ENCODE measurements around the gene ENDOV.

The ENDOV gene

GRCh38 chr17:80438806-80439205 lies 23.8 kb downstream of the ENDOV start:
- H3K9ac ChIP-seq (ENCODE audit: low read depth, low read length, poor library complexity, severe bottlenecking) = no peak overlapping the region

GRCh38 chr17:80439499-80439898 lies 24.5 kb downstream of the ENDOV start:
- Histone ChIP-seq H4K20me1 (ENCODE audit: insufficient read depth, low read length, poor library complexity, severe bottlenecking) (no peaks in the 10 kb centered on the region), H3K27me3 (ENCODE audit: insufficient read depth, low read length, poor library complexity, severe bottlenecking) (no peaks in the 10 kb centered on the region), H2AFZ (ENCODE audit: low read length) (no peak overlapping the region), H3K4me1 (ENCODE audit: insufficient read depth, low read length, poor library complexity, severe bottlenecking) (no peaks in the 10 kb centered on the region), H3K79me2 (ENCODE audit: insufficient read depth, low read length) (no peaks in the 10 kb centered on the region), H3K36me3 (ENCODE audit: insufficient read depth, low read length) (no peaks in the 10 kb centered on the region), H3K9me3 (ENCODE audit: insufficient read depth, low read depth, low read length) (no peaks in the 10 kb centered on the region), H3K4me3 (ENCODE audit: low read length, poor library complexity, severe bottlenecking) (no peak overlapping the region), H3K9me2 (replicated peaks; ENCODE audit: low read depth, low read length) (no peaks in the 10 kb centered on the region), H3K4me2 (ENCODE audit: low read depth, low read length, poor library complexity, severe bottlenecking) (no peak overlapping the region), H3K9ac (ENCODE audit: low read depth, low read length, poor library complexity, severe bottlenecking) (no peak overlapping the region), H3F3A (ENCODE audit: low read depth) (no peaks in the 10 kb centered on the region)
- TF ChIP-seq EZH2phosphoT487 (IDR thresholded peaks at IDR 0.05; ENCODE audit: borderline replicate concordance) (no peak), CTCF (conservative IDR thresholded peaks at IDR 0.05; ENCODE audit: low read length) (no peak)

More at GRCh38 chr17:80438806-80439205, 23.8 kb downstream of the ENDOV start:
- no peak overlapping the region for H2AFZ ChIP-seq (ENCODE audit: low read length)
- H3K27me3 ChIP-seq (ENCODE audit: insufficient read depth, low read length, poor library complexity, severe bottlenecking) = no peaks in the 10 kb centered on the region
- H3F3A ChIP-seq (ENCODE audit: low read depth) = no peaks in the 10 kb centered on the region
- H3K79me2 ChIP-seq (ENCODE audit: insufficient read depth, low read length) = no peaks in the 10 kb centered on the region
- H3K4me1 ChIP-seq (ENCODE audit: insufficient read depth, low read length, poor library complexity, severe bottlenecking) = no peaks in the 10 kb centered on the region
- H3K9me3 ChIP-seq (ENCODE audit: insufficient read depth, low read depth, low read length) = no peaks in the 10 kb centered on the region
- H4K20me1 ChIP-seq (ENCODE audit: insufficient read depth, low read length, poor library complexity, severe bottlenecking) = no peaks in the 10 kb centered on the region
- no peak overlapping the region for H3K4me3 ChIP-seq (ENCODE audit: low read length, poor library complexity, severe bottlenecking)
- H3K9me2 ChIP-seq (replicated peaks; ENCODE audit: low read depth, low read length) = no peaks in the 10 kb centered on the region
- H3K4me2 ChIP-seq (ENCODE audit: low read depth, low read length, poor library complexity, severe bottlenecking) = no peak overlapping the region
- TF ChIP-seq CTCF (conservative IDR thresholded peaks at IDR 0.05; ENCODE audit: low read length) (no peak), EZH2phosphoT487 (IDR thresholded peaks at IDR 0.05; ENCODE audit: borderline replicate concordance) (no peak)
- no peaks in the 10 kb centered on the region for H3K36me3 ChIP-seq (ENCODE audit: insufficient read depth, low read length)

GRCh38 chr17:80441133-80441578 lies 26.2 kb downstream of the ENDOV start:
- Histone ChIP-seq H3K4me3 (ENCODE audit: low read length, poor library complexity, severe bottlenecking) (no peak overlapping the region), H3K36me3 (ENCODE audit: insufficient read depth, low read length) (no peaks in the 10 kb centered on the region), H4K20me1 (ENCODE audit: insufficient read depth, low read length, poor library complexity, severe bottlenecking) (no peaks in the 10 kb centered on the region), H3K9me2 (replicated peaks; ENCODE audit: low read depth, low read length) (no peaks in the 10 kb centered on the region), H3K9me3 (ENCODE audit: insufficient read depth, low read depth, low read length) (no peaks in the 10 kb centered on the region), H3K4me2 (ENCODE audit: low read depth, low read length, poor library complexity, severe bottlenecking) (no peak overlapping the region), H3K4me1 (ENCODE audit: insufficient read depth, low read length, poor library complexity, severe bottlenecking) (no peaks in the 10 kb centered on the region), H3K27me3 (ENCODE audit: insufficient read depth, low read length, poor library complexity, severe bottlenecking) (no peaks in the 10 kb centered on the region), H2AFZ (ENCODE audit: low read length) (no peak overlapping the region), H3K79me2 (ENCODE audit: insufficient read depth, low read length) (no peaks in the 10 kb centered on the region), H3F3A (ENCODE audit: low read depth) (no peaks in the 10 kb centered on the region), H3K9ac (ENCODE audit: low read depth, low read length, poor library complexity, severe bottlenecking) (no peak overlapping the region)
- TF ChIP-seq CTCF (conservative IDR thresholded peaks at IDR 0.05; ENCODE audit: low read length) (0 out of 2 replicates have a peak, but pooled peaks have one; percentile 19), EZH2phosphoT487 (IDR thresholded peaks at IDR 0.05; ENCODE audit: borderline replicate concordance) (no peak)

Measured in Loucy (cell line).